DND-41 (cell line): ENCODE measurements around the gene CABP1.

Experiments used
- ATAC-seq: fragments of 200-7000 bp; cut with Tn5 transposase; 3 replicates; pipeline ENCODE4 v1.9.1; 2021; ENCODE audit warnings: low read depth; ENCODE audit not compliant: insufficient read depth
- DNase-seq: peaks from one replicate; pipeline ENCODE4 v3.0.0-alpha.2; 2020
- H2AFZ ChIP-seq: 2 replicates; pipeline ENCODE4 v1.6.0; 2012; ENCODE audit warnings: low read depth, low read length
- H3K27ac ChIP-seq: 2 replicates; pipeline ENCODE4 v1.5.1; 2012; ENCODE audit warnings: low read length, inconsistent platforms
- H3K27me3 ChIP-seq: fragments of 200-600 bp; sonication (generic); 2 replicates; pipeline ENCODE4 v1.6.0; 2012; ENCODE audit warnings: low read length, mild to moderate bottlenecking, inconsistent platforms; ENCODE audit not compliant: insufficient read depth, poor library complexity
- H3K36me3 ChIP-seq: 2 replicates; pipeline ENCODE4 v1.5.1; 2012; ENCODE audit warnings: low read length, inconsistent platforms; ENCODE audit not compliant: insufficient read depth
- H3K4me1 ChIP-seq: 2 replicates; pipeline ENCODE4 v1.5.1; 2012; ENCODE audit warnings: mild to moderate bottlenecking, low read length; ENCODE audit not compliant: insufficient read depth
- H3K4me2 ChIP-seq: 2 replicates; pipeline ENCODE4 v1.6.0; 2012; ENCODE audit warnings: mild to moderate bottlenecking, moderate library complexity, low read length, inconsistent platforms; ENCODE audit not compliant: insufficient read depth
- H3K4me3 ChIP-seq, 2 experiments: fragments of 200-600 bp in 1 of 2; shearing (Covaris generic) in 1 of 2; 2 replicates each; pipeline ENCODE4 v1.5.1; 2012 to 2016; ENCODE audit warnings: inconsistent platforms in 2 of 2, low read length in 2 of 2, mild to moderate bottlenecking in 2 of 2, low read depth in 1 of 2, moderate library complexity in 1 of 2
- H3K79me2 ChIP-seq: 2 replicates; pipeline ENCODE4 v1.6.0; 2012; ENCODE audit warnings: low read length, inconsistent platforms; ENCODE audit not compliant: insufficient read depth
- H3K9ac ChIP-seq: 2 replicates; pipeline ENCODE4 v1.6.0; 2012; ENCODE audit warnings: low read depth, mild to moderate bottlenecking, inconsistent platforms, low read length, moderate library complexity
- H3K9me3 ChIP-seq: 2 replicates; pipeline ENCODE4 v1.5.1; 2012; ENCODE audit warnings: low read length, moderate library complexity, mild to moderate bottlenecking, inconsistent platforms; ENCODE audit not compliant: insufficient read depth, severe bottlenecking
- H4K20me1 ChIP-seq: 2 replicates; pipeline ENCODE4 v1.6.0; 2012; ENCODE audit warnings: low read length; ENCODE audit not compliant: insufficient read depth
- EZH2 ChIP-seq: IDR thresholded peaks from 3 replicates; pipeline ENCODE4 v1.6.1; 2012; ENCODE audit warnings: borderline replicate concordance, low read depth, mild to moderate bottlenecking, moderate library complexity, low read length, inconsistent platforms; ENCODE audit not compliant: severe bottlenecking
- TF ChIP-seq, protein P1 (sequence below): IDR thresholded peaks from 2 replicates; pipeline ENCODE4 v1.5.1; 2012; ENCODE audit warnings: borderline replicate concordance, low read length, moderate library complexity, mild to moderate bottlenecking; ENCODE audit not compliant: poor library complexity, severe bottlenecking; ENCODE audit errors: extremely low read depth

Gene CABP1

DNA sequence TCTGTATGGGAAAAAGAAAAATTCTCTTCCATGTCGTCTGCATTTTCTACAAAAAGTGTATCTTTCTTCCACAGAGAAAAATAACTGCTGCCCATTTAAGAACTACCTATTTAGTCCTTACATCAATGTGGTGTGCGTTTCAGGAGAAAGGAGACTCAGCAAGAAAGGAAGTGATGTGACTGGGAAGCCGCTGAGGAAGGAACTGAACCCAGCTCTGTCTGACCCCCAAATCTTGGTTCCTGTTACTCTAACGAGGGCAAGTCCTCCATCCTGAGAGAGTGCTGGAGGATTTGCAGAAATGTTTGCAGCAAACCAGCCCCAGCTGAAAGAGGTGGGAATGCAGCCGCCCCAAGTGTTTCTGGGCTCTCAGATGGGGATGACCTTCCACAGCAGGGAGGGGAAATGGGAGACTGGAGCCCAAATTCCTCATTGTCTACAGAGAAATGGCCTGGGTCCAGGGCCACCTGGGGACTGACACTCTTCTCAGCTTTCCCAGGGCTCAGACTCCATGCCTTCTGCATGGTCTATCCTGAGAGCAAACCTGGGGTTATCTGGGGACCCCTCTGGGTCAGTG is 39.8 kb downstream of the CABP1 start:
- Histone ChIP-seq H3K4me3 (no peak overlapping the region), H3K27me3 (no peaks in the 10 kb centered on the region), H3K36me3 (no peaks in the 10 kb centered on the region), H3K9ac (no peak overlapping the region), H3K79me2 (no peaks in the 10 kb centered on the region), H3K4me1 (no peaks in the 10 kb centered on the region), H2AFZ (no peak overlapping the region), H4K20me1 (no peaks in the 10 kb centered on the region), H3K4me2 (no peak overlapping the region), H3K27ac (no peak overlapping the region), H3K9me3 (no peaks in the 10 kb centered on the region)
- DNase-seq: no peak
- no peak for ATAC-seq
- TF ChIP-seq, protein P1, sequence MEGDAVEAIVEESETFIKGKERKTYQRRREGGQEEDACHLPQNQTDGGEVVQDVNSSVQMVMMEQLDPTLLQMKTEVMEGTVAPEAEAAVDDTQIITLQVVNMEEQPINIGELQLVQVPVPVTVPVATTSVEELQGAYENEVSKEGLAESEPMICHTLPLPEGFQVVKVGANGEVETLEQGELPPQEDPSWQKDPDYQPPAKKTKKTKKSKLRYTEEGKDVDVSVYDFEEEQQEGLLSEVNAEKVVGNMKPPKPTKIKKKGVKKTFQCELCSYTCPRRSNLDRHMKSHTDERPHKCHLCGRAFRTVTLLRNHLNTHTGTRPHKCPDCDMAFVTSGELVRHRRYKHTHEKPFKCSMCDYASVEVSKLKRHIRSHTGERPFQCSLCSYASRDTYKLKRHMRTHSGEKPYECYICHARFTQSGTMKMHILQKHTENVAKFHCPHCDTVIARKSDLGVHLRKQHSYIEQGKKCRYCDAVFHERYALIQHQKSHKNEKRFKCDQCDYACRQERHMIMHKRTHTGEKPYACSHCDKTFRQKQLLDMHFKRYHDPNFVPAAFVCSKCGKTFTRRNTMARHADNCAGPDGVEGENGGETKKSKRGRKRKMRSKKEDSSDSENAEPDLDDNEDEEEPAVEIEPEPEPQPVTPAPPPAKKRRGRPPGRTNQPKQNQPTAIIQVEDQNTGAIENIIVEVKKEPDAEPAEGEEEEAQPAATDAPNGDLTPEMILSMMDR: no peak
- TF ChIP-seq EZH2: no peak

DNA sequence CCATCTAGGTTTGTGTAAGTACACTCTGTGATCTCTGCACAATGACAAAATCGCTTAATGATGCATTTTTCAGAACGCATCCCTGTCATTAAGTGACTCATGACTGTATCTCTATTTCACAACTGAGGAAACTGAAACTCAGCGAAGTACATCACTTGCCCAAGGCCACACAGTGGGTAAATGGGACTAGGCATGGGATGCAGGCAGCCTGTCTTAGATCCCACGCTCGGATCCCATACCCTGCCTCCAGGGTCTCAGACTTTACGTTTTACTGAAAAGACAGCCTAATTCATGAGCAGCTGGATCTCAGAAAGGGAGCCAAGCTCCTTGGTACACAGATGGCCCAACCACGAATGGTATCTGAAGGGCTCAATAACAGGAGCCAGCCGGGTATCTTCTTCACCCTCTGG is 44.1 kb downstream of the CABP1 start:
- DNase-seq: no peak
- no peaks in the 10 kb centered on the region for H3K27me3 ChIP-seq
- TF ChIP-seq, protein P1: no peak
- TF ChIP-seq EZH2: no peak
- peaks cover 27% of the 10 kb centered on the region for H3K4me1 ChIP-seq
- peaks cover 26% of the 10 kb centered on the region for H3K79me2 ChIP-seq
- ATAC-seq: no peak
- H3K36me3 ChIP-seq: peaks cover 5% of the 10 kb centered on the region; the same call in 1 of the 2 replicates
- no peaks in the 10 kb centered on the region for H3K9me3 ChIP-seq
- H4K20me1 ChIP-seq: peaks cover 21% of the 10 kb centered on the region; the same call in 1 of the 2 replicates
- H3K4me2 ChIP-seq: no peak overlapping the region
- no peak overlapping the region for H3K9ac ChIP-seq
- no peak overlapping the region for H3K4me3 ChIP-seq
- H3K27ac ChIP-seq: no peak overlapping the region
- H2AFZ ChIP-seq: no peak overlapping the region

DNA sequence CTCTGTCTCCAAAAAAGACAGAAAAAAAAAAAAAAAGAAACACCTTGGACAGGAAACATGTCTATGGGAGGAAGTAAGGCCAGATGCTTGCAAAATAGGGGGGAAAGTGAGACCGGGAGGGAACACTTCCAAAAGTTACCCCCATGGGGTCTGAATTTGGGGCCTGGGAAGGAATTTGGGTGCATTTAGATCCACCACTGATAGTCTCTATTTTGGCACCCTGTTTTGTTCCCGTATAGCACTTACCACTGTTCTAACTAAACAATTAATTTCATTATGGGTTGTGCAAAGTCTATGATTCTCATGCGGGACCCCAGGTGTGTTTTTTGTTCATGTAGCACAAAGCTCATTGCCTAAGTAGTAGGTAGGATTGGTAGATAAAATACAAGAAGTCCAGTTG is 45.1 kb downstream of the CABP1 start:
- Histone ChIP-seq H3K4me3 (peak overlapping the region; percentile 22 to 71; a peak in 2 of 4 replicates), H3K9me3 (no peaks in the 10 kb centered on the region), H3K4me1 (peaks cover 36% of the 10 kb centered on the region), H3K9ac (peak overlapping the region; percentile 75), H3K79me2 (peaks cover 36% of the 10 kb centered on the region), H2AFZ (peak overlapping the region; percentile 79), H4K20me1 (peaks cover 30% of the 10 kb centered on the region; the same call in 1 of the 2 replicates), H3K27me3 (no peaks in the 10 kb centered on the region), H3K4me2 (peak overlapping the region; percentile 78), H3K27ac (peak overlapping the region; percentile 98), H3K36me3 (peaks cover 5% of the 10 kb centered on the region; the same call in 1 of the 2 replicates)
- TF ChIP-seq, protein P1: no peak
- TF ChIP-seq EZH2: no peak
- no peak for DNase-seq
- ATAC-seq: no peak

DNA sequence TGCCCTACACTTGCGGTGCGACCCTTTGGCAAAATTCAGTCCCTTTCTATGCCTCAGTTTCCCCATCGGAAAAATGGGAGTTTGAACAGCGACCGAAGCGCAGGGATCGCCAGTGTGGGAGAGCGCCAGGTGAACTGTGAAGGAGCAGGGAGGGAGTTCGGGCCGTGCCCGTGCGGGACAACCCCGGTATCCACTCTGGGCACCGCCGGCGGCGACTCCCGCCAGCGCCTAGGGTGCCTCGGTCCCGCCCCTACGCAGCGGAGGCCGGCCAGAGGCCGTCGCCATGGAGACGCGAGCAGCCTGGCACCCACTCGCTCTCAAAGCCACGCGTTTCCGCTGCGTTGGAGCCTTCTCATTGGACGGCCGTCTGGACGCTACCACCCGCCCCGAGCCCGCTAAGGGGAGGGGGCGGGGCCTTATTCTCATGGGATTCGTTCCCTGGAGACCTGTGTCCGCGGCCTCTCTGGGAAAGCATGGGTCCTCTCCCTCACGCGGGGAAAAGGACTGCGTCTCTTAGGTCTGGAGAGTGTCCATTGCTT is 45.8 kb downstream of the CABP1 start:
- H3K27me3 ChIP-seq: no peaks in the 10 kb centered on the region
- no peaks in the 10 kb centered on the region for H3K9me3 ChIP-seq
- H2AFZ ChIP-seq: peak overlapping the region; percentile 79
- no peak for TF ChIP-seq EZH2
- TF ChIP-seq, protein P1: no peak
- H4K20me1 ChIP-seq: peaks cover 37% of the 10 kb centered on the region; the same call in 1 of the 2 replicates
- H3K36me3 ChIP-seq: peaks cover 10% of the 10 kb centered on the region
- peak overlapping the region; percentile 22 to 71; a peak in 3 of 4 replicates for H3K4me3 ChIP-seq
- peaks cover 43% of the 10 kb centered on the region for H3K79me2 ChIP-seq
- H3K4me2 ChIP-seq: peak overlapping the region; percentile 78
- peak overlapping the region; percentile 75 for H3K9ac ChIP-seq
- ATAC-seq (peak; percentile 81), DNase-seq (peak; percentile 97)
- H3K27ac ChIP-seq: peak overlapping the region; percentile 98
- peaks cover 43% of the 10 kb centered on the region for H3K4me1 ChIP-seq
